HG03135 (cell line): ENCODE data around the gene MAD1L1.
"Not testable (repeated sequence)": the region's sequence is repeated elsewhere in the genome, so short reads cannot be mapped to it uniquely, and the experiment has no call there.

ENCODE experiments used
- ATAC-seq: cut with Tn5 transposase; IDR thresholded peaks from one replicate; pipeline ENCODE4 v1.9.1; 2021; ENCODE audit warnings: mild to moderate bottlenecking, moderate library complexity; ENCODE audit not compliant: unreplicated experiment

MAD1L1 gene

DNA sequence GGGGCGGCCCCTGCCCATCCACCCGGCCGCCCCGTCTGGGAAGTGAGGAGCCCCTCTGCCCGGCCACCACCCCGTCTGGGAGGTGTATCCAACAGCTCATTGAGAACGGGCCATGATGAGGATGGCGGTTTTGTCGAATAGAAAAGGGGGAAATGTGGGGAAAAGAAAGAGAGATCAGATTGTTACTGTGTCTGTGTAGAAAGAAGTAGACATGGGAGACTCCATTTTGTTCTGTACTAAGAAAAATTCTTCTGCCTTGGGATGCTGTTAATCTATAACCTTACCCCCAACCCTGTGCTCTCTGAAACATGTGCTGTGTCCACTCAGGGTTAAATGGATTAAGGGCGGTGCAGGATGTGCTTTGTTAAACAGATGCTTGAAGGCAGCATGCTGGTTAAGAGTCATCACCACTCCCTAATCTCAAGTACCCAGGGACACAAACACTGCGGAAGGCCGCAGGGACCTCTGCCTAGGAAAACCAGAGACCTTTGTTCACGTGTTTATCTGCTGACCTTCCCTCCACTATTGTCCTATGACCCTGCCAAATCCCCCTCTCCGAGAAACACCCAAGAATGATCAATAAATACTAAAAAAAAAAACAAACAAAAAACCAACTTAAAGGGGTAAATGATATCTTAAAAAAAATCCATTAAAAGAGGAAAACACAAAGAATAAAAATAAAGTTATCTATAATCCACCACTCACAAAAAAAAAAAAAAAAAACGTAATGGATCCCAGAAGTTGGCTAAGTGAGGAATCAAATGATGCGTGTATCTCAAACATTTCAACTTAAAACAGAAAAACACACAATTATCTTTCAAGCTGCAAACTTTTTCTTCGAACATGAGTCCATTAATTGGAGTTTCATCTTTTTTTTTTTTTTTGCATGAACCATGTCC lies 70.5 kb downstream of the MAD1L1 start:
- not testable (repeated sequence) for ATAC-seq

- ATAC-seq: no peak
Measured at GRCh38 chr7:2159176-2159520, 73.6 kb downstream of the MAD1L1 start.

DNA sequence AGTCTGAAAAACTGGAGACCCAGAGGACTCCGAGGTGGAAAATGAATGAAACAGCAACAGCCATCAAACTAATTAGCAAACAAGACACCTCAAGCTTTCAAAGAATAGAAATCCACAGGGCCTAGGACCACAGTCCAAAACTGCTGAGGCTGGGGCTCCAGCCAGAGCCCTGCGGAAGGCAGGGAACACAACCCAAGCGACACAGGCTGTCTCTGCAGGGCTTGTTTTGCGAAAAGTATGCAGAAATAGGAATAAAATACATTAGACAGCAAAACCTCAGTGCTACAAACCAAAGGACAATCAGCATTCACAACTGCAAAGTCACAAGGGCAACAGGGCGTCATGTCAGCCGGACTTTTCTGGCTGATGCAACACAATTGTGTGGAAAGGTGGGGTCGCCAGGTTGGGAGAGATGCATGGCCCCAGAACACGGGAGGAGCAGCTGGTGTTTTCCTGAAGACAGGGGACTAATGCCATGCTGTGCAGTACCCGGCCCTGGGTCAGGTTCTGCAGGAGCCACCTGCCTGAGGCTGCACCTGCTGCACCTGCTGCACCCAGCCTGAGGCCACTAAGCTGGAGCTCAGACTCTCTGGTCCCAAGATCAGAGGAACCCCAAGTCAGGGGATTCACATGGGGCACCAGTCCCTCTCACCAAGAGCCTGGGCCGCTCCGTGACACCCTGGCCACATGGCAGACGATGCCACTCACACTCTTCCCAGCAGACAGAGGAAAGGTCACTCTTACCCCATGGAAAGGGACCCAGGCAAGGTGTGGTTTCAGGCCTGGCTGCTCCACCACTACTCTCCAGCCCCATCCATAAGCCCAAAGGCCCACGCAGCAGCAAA lies 74.2 kb downstream of the MAD1L1 start:
- ATAC-seq: no peak

DNA sequence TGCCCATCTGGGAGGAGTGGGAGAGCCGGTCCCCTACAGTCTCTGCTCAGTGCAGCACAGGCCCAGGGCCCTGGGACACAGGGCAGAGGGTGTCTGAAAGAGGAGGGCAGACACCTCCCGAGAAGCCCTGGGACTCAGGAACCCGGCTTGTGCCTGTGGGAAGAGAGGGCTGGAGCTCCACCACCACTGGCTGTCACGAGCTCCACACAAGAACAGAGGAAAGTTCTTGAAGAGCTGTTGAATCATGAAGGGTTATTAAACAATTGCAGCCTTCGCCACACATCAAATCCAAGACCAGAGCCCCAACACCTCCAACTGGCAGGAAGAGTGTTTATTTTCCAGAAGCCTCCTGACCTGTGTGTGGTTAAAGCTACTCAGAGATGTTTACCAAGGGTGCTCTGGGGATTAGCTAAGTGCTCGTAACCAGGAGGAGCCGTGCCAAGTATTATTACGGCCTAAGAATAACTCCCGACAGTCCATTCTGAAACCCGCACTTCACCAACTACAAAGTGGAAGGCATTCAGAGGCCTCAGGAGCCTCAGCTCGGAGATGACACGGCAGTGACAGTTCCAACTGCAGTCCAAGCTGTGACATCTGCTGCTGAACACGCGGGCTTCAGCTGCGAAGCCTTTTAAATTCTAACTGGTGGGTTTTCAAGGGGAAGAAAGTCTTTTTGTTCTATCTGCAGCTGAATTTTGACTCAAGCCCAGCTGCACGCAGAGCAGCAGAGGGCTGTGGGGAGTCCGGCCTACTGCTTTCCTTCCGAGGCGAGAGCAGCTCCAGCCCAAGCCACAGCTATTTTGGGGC lies 75.1 kb downstream of the MAD1L1 start:
- ATAC-seq: no peak

DNA sequence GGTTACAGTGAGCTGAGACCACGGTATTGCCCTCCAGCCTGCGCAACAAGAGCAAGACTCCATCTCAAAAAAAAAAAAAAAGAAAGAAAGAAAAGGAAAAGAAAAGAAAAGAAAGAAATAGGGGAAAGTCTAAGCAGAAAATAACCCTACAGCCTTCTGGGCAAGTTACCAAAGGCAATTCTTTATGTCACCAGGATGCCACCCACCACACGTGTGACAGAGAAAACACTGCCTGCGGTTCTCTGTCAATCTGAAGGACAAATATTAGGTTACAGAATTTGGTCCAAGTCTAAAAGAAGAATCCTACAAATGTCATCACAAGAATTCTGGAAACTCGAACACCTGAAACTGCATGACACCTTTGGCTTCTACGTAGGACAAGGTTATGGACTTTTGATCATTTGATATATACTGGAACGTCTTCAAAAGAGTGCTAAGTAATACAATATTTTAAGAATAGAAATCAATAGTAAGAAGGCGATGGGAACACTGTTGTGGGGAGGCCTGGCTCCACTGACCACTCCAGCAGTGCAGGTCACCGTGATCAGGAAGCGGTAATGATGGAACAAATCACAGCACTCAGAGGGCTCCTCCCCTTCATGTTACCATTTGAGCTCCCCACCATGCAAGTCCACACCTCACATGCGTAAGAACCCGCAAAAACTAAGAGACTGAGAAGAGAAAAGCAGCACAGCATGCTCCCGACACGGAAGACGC lies 75.8 kb downstream of the MAD1L1 start:
- no peak for ATAC-seq

- no peak for ATAC-seq
Measured at GRCh38 chr7:2154831-2155230, 77.9 kb downstream of the MAD1L1 start.

DNA sequence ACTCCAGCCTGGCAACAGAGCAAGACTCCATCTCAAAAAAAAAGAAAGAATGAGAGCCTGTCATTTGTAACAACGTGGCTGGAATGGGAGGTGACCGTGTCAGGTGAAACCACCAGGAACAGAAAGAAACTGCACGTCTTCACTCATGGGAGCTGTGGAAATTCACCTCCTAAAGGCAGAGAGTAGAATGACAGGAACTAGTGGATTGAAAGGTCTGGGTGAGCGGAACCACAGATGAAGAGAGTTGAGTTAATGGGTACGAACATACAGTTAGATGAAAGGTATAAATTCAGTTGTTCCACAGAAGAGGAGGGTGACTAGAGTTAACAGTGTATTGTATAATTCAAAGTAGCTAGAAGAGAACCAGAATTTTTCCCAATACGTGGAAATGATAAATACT lies 78.6 kb downstream of the MAD1L1 start:
- no peak for ATAC-seq

GRCh38 chr7:2152646-2153045 lies 80.1 kb downstream of the MAD1L1 start:
- no peak for ATAC-seq

- no peak for ATAC-seq
Measured at GRCh38 chr7:2151801-2152612, 80.7 kb downstream of the MAD1L1 start.

DNA sequence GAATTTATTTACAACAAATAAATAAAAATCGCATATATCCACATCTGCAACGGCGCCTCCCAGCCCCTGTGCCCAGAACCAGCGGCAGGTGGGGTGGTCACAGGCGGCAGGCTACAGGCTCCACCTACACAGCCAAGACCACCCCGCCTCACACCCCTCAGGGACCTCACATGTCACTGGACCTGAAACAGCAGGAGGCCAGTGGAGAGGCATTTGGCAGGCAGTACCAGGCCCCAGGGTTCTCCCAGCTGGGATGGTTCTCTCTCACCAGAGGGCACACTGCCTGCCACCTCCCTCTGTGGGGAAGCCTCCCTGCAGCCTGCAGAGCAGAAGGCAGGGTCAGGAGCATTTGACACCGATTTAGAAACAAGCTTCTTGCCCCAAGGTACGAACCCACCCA lies 81.5 kb downstream of the MAD1L1 start:
- no peak for ATAC-seq

GRCh38 chr7:2150445-2150815 lies 82.3 kb downstream of the MAD1L1 start:
- ATAC-seq: no peak

DNA sequence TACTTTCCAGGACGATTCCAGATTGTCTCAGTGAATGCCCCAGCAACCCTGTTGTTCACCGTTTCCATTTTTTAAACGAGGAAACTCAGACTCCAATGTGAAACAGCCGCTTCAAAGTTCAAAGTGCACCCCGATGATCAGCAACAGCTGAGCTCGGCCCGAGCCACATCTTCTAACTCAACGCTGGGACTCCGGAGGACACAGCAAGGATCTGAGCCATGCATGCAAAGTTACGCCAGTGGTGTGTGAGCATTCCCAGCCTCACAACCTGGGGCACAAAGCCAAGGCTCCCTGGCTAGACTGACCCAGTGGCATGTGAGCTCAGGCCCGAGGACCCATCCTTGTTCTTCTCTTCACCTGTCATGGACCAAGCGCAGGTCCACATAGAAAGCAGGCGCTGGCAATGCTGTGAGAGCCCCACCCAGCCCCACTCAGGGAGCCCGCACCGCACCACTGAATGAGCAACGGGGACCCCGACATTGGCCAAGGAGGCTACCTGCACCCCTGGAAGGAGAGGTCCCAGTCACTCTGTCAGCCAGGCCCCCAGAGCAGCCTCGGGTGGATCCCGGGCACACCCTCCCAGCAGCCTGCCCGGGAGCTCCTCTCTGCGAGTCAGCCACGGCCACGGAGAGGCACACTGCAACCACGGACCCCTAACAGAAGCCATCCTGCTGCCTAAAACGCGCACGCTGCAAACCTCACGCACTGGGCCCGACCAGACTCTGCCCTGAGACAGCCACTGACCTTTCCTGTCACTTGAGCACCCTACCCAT lies 82.9 kb downstream of the MAD1L1 start:
- ATAC-seq: no peak

DNA sequence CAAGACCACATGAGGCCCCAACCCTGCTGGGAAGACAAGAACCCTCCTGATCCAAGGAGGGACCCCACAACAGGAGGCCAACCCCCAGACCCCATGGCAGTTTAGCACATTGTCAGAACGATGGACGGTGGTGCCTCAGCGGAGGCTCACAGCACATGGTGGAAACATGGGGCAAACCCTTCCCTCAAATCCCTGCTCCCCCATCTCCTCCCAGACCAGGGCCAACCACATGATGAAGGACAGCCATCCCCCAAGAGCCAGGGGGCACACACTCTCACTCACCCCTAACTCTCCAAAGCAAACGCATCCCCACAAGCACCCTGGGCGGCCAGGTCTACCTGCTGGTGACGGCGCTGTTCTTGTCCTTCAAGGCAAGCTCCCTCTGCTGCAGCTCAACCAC lies 83.9 kb downstream of the MAD1L1 start:
- ATAC-seq: no peak

DNA sequence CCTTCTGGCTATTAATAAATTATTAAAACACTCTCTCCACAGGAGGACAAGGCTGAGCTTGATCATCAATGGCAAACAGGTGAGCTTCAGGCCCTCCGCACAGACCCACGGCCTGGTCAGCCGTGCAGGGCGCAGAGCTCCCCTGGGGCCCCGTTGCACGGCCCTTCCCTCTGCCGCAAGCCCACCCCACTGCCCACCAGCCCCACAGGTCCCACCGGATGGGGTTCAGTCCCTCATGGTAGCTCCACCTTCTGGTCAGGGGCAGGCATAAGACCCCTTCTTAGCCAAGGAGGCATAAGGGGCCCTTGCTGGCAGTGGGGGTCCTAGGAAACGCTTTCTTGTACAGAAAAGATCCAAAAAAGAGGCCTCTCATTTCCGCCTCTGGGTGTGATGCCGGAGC lies 84.6 kb downstream of the MAD1L1 start:
- ATAC-seq: no peak

DNA sequence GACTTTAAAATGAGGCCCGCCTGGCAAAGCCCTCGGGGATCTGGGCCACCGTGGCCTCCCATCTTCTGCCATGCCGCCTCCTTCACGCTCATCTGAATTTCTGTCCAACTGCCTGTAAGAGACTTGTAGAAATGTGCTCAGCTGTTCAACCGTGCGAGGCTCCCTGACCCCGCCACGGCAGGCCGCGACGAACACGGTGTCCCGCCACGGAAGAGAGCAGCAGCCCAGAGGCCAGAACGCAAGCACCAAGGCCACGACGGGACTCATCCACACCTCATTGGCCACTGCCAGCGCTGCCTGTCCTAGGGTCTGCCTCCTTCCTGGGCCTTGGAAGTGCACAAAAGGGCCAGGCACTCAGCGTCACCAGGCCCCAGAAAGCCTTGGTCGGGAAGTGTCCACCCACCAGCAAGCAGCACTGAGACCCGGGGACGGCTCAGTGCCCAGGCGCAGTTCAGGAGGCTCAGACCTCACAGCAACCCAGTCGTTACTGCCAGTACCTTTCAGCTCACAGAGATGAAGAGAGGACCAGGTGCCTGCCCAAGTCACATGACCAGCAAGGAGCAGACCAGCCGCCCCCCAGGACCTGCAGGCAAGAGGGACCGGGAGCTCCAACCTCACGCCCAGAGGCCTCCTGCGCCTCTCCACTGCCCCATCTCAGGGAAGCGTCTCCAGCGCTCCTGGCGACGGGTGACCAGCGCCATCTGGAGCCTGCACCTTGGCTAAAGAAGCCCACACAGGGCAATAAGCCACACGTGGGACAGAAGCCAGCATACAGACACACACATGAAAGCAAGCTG lies 85.9 kb downstream of the MAD1L1 start:
- ATAC-seq: no peak

DNA sequence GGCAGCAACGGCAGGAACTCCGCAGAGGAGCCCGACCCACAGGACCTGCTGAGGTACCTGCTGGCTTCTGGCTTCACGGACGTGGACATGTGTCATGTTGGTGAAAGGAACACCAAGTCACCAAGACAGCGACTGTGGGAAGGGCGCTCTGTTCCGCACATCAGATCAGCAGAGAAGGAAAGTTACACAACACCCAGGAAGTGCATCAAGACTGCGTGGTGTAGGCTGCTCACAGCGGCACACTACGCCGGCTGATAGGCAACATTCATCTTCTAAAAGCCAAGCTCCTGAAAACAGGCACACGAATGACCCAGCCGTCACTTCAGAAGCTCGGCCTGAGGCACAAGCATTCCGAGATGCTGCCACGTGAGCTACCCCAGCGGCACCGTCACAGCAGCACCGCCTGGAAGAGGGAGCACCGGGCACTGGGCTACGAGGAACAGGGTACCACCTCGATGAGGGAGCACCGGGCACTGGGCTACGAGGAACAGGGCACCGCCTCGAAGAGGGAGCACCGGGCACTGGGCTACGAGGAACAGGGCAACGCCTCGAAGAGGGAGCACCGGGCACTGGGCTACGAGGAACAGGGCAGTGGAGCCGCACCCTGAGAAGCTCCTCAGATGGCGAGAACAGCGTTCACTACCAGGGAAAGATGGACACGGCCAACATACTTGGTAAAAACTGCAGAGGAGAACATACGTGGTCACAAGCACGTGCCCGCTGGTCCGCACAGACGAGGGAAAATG lies 86.7 kb downstream of the MAD1L1 start:
- no peak for ATAC-seq

DNA sequence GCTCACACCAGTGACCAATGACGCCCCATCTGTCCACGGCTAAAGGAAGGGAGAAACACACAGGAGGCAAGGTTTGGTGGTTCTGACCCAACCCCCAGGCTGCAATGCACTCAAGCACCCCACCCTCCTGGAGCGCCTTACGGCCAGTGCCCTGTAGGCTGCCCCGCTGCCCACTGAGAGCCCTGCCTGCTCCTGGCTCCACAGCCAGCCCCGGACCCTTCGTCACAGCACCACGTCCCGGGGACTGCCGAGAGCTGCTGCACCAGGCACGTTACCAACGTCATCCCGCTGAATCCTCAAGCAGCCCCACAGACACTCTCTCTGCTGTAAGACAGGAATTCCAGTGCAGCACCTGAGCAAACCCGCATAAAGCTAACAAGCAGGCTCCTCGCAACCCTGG lies 87.8 kb downstream of the MAD1L1 start:
- ATAC-seq: no peak
